Stimulated activated CD8-positive, alpha-beta memory T cell treated with anti-CD3 and anti-CD28 coated beads, Interleukin-15, amount 100 ng/mL, for 1 hour (primary cell): ENCODE measurements around the gene CHADL.
"Not testable (repeated sequence)": the region's sequence is repeated elsewhere in the genome, so short reads cannot be mapped to it uniquely, and the experiment has no call there.

ENCODE experiments used
- DNase-seq: peaks from one replicate; pipeline ENCODE4 v3.0.0-alpha.2; 2020; ENCODE audit warnings: low read depth

CHADL gene, protein sequence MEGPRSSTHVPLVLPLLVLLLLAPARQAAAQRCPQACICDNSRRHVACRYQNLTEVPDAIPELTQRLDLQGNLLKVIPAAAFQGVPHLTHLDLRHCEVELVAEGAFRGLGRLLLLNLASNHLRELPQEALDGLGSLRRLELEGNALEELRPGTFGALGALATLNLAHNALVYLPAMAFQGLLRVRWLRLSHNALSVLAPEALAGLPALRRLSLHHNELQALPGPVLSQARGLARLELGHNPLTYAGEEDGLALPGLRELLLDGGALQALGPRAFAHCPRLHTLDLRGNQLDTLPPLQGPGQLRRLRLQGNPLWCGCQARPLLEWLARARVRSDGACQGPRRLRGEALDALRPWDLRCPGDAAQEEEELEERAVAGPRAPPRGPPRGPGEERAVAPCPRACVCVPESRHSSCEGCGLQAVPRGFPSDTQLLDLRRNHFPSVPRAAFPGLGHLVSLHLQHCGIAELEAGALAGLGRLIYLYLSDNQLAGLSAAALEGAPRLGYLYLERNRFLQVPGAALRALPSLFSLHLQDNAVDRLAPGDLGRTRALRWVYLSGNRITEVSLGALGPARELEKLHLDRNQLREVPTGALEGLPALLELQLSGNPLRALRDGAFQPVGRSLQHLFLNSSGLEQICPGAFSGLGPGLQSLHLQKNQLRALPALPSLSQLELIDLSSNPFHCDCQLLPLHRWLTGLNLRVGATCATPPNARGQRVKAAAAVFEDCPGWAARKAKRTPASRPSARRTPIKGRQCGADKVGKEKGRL

DNA sequence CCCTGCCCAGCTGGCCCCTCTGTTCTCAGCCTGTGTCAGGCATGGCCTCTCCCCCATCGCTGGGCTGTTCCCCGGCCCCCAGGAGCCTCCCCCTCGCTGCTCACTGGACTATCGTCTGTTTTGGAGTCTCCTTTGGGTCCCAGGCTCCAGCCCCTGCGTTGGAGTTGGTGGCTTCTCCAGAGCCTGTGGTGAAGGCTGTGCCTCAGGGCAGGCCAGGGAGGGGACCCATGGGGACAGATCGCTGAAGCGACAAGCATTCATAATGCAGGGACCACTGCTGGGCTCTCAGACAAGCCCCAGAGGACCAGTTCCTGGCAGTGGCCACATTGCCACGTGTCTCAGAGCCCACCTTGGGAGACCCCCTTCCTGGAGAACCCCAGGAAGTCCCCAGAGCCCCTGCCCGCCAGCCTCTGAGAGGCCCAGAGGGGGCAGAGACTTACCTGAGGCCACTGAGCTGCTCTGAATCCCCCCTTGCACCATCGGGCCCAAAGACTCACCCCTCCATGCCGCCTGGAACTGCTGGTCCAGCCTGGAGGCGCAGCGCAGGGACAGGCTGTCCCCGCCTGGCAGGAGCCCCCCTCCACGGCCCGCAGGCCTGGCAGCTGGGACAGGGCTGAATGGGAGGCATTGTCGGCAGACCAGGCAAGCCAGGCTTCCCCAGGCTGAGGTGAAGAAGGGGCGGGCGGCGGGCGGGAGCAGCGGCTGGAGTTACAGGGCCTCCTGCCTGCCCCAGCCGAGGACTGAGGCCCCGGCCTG is at the start of gene CHADL:
TSS of gene CHADL (minus strand) at position 555 of the 756 bp plus-strand sequence. CDS start at position 505, 50 bp downstream.
- DNase-seq, result no peak

- no peak for DNase-seq
Measured at GRCh38 chr22:41289671-41290070, 48.9 kb upstream of the CHADL start.

DNA sequence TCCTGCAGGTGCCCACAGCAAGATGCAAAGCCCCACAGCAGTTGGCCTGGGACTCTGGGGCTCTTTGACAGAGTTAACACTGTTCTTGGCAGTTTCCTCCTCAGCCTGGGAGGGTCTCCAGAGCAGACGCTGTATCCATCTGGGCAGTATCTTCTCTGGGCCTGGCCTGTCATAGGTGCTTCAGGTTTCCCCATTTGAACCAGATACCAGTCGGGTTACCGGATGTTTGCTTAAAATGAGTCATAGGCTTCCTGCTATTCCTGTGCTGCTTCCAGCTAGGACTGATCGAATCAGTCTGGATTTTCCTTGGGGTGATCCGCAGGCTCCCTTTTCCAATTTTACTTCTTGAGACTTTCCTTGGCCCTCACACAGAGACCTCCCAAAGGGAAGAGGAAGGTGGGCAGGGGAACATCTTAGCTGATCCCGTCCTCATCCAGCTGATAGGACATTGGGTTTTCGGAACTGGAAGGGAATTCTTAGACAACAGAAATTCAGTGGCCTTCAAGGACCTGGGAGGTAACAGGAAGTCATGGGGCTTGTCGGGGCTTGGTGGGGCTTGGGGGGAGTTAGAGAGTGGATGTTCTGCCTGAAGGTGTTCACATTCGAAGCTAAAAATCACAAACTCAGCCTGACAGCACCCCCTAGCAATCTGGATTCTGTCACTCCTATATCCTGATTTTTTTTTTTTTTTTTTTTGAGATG is 47.7 kb upstream of the CHADL start:
- DNase-seq, result no peak

- no peak for DNase-seq
Measured at GRCh38 chr22:41286639-41287091, 45.9 kb upstream of the CHADL start.

GRCh38 chr22:41285820-41286638 is 45.3 kb upstream of the CHADL start, which contains the start of gene RANGAP1:
Gene RANGAP1 (minus strand): TSS chr22:41286187. CDS start chr22:41281044, 5,143 bp downstream.
- DNase-seq, result peak; percentile 91

GRCh38 chr22:41285441-41285819 is 44.7 kb upstream of the CHADL start:
- DNase-seq, result peak; percentile 57

- DNase-seq, result no peak
Measured at GRCh38 chr22:41284465-41284864, 43.7 kb upstream of the CHADL start.

- DNase-seq, result no peak
Measured at GRCh38 chr22:41280854-41281253, 40.1 kb upstream of the CHADL start.

DNA sequence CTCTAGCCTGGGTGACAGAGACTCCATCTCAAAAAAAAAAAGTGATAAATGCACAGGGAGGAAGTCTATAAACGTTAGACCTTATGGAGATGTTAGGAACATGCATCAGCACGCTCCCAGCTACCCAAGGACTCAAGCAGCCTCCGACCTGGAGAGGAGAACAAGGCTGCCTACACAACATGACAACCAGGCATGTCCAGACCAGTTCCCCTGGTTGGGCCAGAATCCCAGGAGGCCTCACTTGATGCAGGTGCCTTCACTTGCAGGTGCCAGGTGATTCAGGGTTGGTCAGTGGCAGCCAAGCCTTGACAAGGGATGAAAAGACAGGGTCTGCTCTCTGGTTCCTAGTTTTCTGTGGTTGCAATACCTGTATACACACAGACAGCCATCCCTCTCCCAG is 39.3 kb upstream of the CHADL start:
- no peak for DNase-seq

DNA sequence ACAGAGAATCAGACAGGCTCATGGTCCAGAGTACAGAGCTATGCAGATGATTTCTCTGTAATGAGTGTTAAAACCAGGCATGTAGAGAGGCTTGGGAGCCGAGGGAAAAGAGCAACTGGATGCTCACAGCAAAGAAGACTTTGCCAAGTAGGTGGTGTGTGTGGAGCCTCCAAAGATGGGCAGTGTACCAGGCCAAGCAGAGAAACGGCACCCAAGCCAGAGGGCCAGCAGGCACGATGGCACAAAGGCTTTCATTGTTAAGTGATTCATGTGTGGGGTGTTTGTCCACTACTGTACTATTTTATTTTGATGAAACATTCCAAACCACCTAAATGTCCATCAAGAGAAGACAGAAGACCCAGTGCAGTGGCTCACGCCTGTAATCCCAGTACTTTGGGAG is 34.1 kb upstream of the CHADL start:
- no peak for DNase-seq

GRCh38 chr22:41273128-41273527 is 32.4 kb upstream of the CHADL start:
- DNase-seq, result no peak

GRCh38 chr22:41271787-41272186 is 31.1 kb upstream of the CHADL start:
- no peak for DNase-seq

GRCh38 chr22:41267958-41268357 is 27.2 kb upstream of the CHADL start:
- DNase-seq, result no peak

GRCh38 chr22:41264408-41264941 is 23.7 kb upstream of the CHADL start:
- DNase-seq, result no peak

- no peak for DNase-seq
Measured at GRCh38 chr22:41263704-41264103, 23.0 kb upstream of the CHADL start.

GRCh38 chr22:41262250-41262765 is 21.6 kb upstream of the CHADL start:
- DNase-seq, result no peak

DNA sequence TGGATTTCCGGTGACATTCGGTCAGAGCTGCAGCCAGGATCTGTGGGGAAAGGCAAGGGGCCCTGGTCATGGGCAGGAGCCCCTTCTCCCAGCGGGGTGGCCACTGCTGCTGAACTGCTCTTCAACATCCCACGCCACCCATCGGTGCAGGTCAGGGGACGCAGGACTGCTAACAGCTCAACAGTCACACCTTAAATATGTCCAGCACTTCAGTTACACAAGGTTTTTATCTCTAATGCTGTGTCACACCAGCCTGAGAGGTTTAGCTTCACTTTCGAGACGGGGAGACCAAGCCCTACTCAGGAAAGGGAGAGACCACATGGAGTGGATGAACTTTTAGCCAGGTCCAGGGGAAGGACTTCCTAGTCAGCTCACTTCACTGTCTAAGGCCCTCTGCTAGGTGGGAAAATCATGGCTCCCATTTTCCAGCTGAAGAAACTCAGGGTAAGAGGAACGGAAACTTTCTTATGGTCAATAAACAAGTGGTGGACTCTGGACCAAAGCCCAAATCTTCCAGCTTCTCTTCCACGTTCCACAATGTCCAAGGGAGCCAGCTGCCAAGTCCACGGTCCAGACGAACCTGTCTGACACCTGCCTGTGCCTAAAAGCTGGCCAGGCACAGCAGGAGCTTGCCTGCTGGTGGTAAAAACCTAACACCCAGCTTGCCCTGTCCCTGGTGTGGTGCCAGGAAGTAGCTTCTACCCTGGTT is 21.0 kb upstream of the CHADL start:
- no peak for DNase-seq

GRCh38 chr22:41260871-41261270 is 20.1 kb upstream of the CHADL start:
- no peak for DNase-seq

- not testable (repeated sequence) for DNase-seq
Measured at GRCh38 chr22:41259756-41260155, 19.0 kb upstream of the CHADL start.

DNA sequence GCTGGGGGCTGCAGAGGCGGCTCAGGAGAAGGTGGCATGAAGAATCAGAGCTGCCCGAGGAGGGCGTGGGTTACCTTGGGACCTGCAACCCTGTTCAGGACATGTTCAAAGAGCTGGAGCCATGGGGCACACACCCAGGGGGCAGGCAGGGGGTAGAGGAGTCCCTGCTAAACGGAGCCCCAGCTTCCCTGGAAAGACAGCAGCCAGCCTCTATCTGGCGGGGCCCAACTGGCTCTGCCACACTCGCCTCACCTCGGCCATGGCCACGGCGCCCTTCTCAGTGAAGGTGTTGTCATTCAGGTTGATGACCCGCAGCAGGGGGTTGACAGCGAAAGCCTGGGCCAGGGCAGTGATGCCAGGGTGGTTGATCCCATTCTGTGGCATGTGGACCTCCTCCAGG is 17.0 kb upstream of the CHADL start:
- no peak for DNase-seq
